Measurements from ENCODE around the gene PITRM1.
"Not testable (repeated sequence)": the region's sequence is repeated elsewhere in the genome, so short reads cannot be mapped to it uniquely, and the experiment has no call there.

PITRM1 gene, protein sequence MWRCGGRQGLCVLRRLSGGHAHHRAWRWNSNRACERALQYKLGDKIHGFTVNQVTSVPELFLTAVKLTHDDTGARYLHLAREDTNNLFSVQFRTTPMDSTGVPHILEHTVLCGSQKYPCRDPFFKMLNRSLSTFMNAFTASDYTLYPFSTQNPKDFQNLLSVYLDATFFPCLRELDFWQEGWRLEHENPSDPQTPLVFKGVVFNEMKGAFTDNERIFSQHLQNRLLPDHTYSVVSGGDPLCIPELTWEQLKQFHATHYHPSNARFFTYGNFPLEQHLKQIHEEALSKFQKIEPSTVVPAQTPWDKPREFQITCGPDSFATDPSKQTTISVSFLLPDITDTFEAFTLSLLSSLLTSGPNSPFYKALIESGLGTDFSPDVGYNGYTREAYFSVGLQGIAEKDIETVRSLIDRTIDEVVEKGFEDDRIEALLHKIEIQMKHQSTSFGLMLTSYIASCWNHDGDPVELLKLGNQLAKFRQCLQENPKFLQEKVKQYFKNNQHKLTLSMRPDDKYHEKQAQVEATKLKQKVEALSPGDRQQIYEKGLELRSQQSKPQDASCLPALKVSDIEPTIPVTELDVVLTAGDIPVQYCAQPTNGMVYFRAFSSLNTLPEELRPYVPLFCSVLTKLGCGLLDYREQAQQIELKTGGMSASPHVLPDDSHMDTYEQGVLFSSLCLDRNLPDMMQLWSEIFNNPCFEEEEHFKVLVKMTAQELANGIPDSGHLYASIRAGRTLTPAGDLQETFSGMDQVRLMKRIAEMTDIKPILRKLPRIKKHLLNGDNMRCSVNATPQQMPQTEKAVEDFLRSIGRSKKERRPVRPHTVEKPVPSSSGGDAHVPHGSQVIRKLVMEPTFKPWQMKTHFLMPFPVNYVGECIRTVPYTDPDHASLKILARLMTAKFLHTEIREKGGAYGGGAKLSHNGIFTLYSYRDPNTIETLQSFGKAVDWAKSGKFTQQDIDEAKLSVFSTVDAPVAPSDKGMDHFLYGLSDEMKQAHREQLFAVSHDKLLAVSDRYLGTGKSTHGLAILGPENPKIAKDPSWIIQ

DNA sequence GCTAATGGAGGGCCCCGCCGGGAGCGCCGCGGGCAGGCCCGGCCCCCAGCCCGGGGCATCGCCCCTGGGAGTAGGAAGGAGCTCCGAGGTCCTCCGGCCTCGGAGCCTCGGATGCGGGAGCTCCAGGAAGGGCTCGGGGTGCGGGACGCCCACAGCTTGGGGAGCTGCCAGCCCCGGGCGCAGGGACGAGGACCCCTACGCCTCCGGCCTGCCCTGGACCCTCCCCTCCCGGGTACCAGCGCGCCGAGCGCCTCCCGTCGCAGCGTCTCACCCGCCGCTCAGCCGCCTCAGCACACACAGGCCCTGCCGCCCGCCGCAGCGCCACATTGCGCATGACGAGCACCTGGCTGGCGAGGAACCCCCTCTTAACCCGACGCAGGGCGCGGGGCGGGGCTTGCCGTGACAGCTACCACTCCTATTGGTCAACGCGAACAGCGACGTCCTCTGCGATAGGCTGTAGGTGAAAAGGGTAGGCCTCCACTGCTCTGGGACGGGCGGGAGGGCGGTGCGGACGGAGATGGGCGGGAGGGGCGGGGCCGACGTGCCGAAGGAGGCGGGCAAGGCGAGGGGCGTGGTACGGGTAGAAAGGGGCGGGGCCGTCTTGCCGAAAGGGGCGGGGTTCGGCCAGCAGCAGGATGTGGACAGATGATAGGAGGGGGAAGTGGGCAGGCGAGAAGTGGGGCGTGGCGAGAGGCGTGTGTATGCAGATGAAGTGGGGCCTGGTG lies at the start of gene PITRM1:
Gene PITRM1, minus strand, starts transcription at position 337 of the 725 bp plus-strand sequence. Its CDS starts 10 bp downstream, at position 327.
- peak; percentile 98 for DNase-seq

DNA sequence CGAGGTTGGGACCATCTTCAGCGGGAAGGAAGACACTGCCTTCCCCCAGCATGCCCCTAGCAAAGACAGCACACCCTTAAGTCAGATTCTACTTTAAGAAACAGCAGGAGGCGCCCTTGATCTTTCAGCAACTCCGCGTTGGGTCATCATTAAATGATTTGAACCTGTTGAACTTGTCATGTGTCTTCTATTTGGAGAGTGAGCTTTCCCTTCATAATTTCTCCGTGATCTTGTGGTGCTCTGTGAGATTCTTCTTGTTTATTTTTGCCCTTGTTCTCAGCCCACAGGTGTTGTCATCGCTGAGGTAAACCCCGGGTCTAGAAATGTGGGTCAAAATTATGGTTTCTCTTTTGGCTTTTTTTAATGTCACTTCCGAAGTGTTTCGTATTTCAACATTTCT lies 49.5 kb upstream of the PITRM1 start:
- DNase-seq, result no peak

DNA sequence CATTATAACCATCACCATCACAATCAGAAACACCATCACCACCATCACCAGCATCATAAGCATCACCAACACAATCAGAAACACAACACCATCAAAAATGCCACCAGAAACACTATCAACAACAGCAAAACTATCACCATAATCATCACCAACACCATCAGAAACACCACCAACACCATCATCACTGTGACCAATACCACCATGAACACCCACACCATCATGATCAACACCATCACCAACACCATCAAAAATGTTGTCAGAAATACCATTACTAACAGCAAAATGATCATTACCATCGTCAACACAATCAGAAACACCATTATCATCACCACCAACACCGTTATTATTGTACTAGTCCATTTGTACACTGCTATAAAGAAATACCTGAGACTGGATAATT lies 49.0 kb upstream of the PITRM1 start:
- DNase-seq, result not testable (repeated sequence)

DNA sequence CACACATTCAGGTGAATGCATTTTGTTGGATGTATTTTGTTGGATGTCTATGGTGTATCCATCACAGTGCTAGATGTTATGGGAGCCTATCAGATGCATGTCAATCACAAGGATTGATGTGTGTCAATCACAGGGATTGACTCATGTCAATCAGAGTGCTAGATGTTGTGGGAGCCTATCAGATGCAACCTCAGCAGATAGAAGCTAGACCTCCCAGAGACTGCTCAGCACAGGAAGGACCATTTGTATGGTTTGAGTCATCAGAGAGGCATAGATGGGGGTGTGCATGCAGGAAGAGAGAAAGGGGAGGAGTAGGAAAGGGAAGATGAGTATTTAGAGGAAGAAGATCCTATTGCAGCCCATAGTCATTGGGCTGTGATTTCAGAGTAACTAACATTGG lies 48.3 kb upstream of the PITRM1 start:
- DNase-seq, result no peak

DNA sequence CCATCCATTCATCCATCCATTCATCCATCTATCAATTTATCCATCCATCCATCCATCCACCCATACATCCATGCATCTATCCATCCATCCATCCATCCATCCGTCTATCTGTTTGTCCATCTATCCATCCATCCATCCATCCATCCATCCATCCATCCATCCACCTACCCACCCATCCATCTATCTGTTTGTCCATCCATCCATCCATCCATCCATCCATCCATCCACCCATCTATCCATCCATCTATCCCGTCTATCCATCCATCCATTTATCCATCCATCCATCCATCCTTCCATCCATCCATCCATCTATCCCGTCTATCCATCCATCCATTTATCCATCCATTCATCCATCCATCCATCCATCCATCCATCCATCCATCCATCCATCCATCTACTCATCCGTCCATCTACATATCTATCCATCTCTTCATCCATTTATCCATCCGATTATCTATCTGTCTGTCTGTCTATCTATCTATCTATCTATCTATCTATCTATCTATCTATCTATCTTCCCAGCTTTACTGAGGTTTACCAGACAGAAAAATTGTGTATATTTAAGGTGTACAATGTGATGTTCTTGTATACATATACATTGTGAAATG lies 46.5 kb upstream of the PITRM1 start:
- DNase-seq, result not testable (repeated sequence)

DNA sequence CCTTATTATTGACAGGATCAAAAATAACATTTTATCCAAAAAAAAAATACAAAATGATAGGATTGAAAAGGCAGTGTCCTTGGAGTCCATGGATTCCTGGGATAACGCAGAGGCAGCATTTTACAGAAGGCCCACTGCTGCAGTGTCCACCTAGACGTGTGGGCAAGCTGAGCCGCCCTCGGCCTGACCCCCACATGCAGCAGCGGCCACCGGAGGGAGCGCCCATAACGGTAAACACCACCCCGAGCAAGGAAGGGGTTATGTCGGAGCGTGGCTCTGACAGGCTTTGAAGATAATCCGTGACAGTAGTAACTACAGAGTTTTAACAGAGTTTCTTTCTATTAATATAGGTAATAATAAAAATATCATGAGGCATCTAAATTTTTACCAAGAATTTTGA lies 45.3 kb upstream of the PITRM1 start:
- no peak for DNase-seq

DNA sequence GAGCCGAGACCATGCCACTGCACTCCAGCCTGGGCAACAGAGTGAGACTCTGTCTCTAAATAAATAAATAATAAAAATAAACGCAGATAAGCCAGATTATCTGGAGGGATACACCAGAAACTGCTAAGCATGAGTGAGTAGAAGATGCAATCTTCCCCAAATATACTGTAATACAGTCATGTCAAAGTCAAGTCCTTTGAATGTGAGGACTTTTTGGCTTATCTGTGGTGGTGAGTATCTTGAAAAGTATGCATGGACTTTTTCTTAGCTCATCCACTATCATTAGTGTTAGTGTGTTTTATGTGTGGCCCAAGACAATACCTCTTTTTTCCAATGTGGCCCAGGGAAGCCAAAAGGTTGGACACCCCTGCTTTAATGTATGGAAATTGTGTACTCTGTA lies 44.7 kb upstream of the PITRM1 start:
- no peak for DNase-seq

DNA sequence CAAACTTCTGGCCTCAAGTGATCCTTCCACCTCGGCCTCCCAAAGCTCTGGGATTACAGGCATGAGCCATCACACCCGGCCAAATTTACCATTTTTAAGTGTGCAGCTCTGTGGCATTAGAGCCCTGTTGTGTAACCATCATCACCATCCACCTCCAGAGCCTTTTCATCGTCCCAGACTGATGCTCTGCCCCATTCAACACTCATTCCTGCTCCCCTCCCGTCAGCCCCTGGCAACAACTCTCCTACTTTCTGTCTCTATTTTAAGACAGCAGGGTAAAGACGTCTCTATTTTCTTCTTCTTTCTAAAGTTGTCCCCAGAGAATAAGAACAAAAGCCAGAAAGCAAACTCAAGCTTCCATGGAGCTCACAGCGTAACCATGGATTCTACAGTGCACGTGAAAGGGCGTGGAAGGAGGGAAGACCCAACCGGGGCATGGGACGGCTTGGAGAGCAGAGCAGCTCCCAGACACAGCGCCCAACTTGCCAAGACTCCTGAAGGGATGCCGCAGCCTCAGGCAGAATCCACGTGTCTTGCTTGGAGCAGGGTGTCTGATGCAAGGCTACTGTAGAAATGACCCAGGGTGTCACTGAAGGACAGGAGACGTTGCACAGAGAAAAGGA lies 42.7 kb upstream of the PITRM1 start:
- DNase-seq, result no peak

DNA sequence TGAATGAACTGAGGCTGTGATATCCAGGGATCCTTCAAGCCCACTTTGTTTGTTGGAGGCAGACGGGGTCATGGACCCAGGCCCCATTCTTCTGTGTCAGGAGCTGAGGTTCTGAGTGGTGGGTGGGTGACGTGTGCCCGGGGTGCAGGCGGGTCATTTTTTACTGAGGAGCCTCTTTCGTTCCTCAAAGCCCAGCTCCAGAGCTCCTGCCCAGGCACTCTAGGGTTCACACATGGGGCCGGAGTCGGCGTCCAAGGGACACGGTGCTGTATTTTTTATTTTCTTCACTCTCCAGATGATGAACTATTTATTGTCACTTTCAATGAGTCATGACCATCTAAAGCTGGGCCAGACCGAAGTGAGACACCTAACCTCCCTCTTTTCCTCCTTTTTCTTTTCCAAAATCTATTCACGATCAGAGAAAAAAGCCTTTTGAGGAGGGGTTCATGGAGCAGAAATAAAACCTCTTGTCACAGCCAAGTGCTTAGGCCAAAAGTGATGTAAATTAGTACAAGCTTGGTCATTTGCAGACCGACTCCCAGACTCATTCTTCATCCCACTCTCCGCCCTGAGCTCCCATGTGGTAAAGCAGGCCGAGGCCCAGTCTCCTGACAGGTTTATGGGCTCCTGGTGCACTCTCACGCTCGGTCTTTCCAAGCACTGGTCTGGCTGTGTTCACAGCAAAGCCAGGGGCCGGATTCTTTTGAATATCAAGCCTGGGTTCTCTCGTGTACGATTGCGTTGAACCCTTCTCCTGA lies 41.4 kb upstream of the PITRM1 start:
- no peak for DNase-seq

DNA sequence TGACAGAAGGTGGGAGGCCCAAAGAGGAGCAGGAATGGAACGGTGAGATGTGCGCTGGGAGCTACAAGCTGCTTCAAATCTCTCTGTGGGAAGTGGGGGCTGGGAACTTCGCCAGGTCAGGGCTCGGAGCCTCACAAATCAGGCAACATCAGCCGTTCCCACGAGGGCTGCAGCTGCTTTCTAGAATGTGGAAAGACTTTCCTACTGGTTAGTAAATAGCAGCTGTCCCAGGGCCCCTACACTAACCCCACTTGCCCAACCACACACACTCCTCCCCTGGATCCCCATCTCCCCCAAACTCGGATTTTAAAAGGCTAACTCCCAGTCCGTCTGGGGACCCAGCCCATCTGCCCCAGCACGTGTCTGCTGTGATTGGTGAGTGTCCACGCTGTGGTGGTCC lies 40.6 kb upstream of the PITRM1 start:
- DNase-seq, result no peak

DNA sequence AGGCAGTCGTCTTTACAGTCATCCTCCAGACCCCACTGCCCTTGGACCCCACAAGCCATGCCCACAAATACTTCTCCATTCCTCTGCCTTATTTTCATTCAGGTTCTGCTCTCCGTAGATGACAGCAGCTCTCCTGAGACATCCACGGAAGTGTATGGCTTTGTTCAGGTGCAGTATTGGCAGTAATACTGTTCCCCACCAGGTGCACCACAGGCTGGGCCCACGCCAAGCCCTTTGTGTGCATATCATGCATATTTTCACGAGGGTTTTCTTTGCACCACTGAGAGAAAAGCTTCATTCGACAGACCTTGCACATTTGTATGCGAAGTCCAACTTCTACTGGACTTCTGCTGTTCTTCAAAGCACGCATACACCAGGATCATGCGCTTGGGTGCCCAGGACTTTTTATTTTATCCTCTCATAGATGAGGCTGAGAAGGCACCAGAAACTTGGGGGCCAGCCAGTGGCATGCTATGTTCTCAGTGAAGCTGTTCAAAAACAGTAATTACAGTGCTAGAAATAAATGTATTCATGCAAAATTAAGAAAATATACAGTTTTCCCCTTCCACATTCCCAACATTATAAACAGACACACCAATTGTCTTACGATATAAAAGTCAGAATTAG lies 37.8 kb upstream of the PITRM1 start:
- no peak for DNase-seq

DNA sequence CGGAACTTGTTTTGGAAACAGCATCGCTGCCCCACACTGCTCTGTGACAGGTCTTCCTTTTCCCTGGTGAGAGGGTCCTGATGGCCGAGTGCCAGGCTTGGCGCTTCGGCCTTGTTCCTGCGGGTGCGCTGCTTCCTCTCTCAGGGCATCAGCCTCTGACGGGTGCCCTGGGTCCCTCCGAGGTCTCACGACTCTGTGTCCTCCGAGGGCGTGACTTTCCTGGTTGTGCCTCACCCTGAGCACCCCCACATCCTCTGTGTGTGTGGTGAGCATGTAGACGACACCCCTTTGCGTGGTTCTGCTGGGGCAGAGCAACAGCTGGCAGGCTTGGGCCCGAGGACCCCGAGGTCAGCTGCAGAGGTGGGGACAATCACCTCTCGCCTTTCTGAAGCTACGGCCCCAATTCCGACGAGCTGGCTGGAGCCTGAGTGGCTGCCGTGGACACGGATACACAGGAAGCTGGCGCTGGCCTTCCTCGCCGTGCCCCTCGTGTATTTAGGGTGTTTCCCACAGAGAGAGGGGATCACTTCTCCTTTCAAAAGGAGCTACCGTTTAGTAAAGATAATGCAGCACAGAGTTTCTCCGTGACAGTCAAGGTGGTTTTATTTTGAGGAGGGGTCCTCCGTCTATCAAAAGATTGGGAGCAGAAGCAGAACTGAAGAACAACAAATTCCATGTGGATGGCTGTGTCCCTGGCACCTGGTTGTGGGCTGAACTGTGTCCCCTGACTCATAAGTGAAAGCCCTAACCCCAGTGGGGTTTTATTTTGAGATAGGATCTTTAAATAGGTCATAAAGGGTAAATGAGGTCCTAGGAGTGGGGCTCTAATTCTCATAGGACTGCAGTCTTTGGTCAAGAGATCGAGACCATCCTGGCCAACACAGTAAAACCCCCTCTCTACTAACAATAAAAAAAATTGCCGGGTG lies 36.2 kb upstream of the PITRM1 start:
- DNase-seq, result no peak

DNA sequence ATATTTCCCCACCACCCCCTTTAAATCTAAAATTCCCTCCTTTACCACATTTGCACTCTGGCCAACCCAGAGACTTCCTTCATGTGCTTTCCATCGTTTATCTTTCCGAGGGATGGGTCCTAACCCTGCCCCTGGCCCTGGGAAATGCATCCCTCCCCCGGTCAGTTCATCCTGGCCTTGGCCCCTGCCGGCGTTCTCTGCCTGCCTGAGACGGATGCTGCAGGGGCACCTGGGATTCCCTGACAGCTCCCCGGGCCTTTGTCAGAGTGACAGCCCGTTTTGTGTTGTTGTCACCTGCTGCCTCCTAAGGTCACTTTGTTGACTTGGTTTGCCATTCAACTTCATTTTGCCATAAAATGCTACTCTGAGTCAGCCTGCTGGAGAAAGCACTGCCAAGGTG lies 34.8 kb upstream of the PITRM1 start:
- no peak for DNase-seq

DNA sequence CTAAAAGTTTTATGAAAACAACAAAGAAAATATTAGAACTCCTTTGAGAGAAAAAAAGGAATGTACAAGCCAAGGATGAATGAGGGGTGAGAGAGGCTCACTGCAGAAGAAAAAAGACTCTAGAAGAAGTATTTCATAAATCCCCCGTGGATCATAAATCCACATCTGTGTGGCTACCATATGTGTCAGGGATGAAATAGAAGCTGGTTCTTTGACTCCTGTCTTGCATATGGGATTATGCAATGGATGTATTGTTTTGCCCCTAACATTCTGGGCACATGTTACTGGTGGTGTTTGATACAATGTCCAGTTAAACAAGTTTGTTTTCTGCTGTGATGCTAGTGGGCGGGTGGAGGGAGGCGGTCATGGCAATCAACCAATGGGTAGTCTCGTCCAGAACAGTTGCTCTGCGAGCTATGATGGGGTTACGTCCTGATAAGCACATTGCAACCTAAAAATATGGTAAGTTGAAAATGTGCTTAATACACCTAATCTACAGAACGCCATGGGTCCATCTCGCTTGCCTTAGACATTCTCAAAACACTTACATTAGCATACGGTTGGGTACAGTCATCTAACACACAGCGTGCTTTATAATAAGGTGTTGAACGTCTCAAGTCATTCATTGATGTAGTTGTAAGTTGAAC lies 34.1 kb upstream of the PITRM1 start:
- no peak for DNase-seq

DNA sequence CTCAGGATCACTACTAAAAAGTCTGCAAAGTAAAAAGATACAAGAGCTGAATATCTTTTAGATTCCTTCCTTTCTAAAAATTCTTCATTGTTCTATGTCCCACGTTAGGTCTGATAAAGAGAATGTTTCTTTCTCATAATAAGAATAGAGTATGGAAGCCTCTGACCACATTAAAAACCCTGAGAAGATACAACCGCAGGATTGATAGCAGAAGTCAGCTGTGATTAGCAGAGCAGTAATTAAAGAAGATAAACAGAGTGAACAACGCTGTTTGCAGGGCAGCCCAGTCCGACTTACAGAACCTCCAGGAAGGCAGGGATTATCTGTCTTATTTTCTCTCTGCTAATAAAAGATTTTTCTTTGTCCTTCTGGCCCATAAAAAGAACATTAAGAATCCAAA lies 31.4 kb upstream of the PITRM1 start:
- no peak for DNase-seq

DNA sequence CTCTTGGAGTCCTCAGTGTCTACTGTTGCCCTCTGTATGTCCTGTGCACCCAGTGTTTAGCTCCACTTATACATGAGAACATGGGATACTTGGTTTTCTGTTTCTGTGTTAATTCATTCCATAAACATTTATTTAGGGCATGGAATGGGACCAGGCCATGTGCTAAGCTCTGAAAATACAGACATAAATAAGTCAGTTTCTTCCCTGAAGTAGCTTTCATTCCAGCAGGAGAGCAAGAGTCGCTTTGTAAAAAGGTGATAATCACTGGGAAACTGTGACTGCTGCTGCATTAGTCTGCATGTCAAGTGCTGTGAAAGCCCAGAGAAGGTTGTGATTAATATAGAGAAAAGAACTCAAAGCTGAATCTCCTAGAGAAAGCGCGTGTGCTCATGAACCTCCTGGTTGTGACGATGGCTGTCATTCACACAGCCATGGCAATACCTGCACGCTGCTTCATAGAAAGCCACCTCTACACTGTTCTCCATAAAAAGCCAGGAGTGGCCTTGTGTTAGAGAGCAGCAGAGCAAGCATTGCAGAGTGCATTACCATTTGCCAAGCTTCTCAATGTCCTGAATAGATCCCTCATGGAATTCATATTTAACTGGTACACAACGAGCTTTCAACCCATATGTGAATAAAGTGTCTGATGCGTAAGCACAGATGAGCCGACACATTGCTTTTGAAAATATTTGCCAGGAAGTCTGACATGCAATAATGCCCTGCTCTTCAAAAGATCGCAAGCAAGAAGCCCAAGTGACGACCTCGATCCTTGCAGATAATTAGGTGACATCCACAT lies 30.6 kb upstream of the PITRM1 start:
- DNase-seq, result no peak

DNA sequence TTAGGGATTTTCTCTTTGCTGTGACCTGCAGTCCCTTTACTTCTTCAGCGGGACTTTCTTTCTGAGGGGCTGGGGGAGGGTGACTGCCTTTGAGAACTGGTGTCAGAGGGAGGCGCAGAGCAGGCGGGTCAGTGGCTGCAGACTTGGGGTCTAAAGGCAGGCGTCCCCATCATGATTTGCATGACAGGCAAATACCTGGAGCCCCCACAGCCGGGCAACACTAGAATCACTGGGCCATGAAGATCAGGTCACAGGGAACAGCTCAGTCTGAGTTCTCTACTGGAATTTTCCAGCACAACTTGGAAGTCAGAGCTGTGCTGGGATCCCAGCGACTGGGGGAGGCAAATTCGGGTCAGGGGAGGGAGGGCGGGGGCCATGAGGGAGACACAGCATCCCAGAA lies 29.2 kb upstream of the PITRM1 start:
- DNase-seq, result no peak

DNA sequence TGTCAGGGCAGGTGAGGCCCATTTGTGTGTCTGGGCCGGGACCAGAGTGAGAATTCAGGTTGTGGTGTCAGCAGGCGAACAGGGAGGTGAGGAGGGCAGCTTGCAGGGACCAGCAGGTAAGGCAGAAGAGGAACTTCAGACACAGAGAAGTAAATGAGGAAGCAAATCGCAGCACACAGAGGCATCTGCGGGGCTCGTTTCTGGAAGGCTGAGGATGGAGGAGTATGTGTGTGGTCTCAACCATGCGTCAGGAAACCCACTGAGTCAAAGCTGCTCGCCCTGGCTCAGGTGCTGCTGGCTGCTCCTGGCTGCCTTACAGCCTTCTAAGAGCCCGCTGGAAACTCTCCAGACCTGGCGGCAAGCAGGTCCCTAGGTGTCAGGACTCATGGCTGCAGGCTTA lies 26.9 kb upstream of the PITRM1 start:
- peak in 1 of 2 donors; percentile 26 for DNase-seq

All from bone marrow (tissue), 2 donors.